Fibroblast of upper back skin (primary cell): ENCODE measurements around the gene NIT1.
"Not testable (repeated sequence)": the region's sequence is repeated elsewhere in the genome, so short reads cannot be mapped to it uniquely, and the experiment has no call there.

Experiments
- DNase-seq: peaks from one replicate; pipeline ENCODE4 v3.0.0-alpha.2; 2013

The NIT1 gene

GRCh38 chr1:161115132-161115711 lies 2.7 kb upstream of the NIT1 start:
- peak; percentile 90 for DNase-seq

GRCh38 chr1:161115961-161116360 lies 1.9 kb upstream of the NIT1 start:
- not testable (repeated sequence) for DNase-seq

- peak; percentile 73 for DNase-seq
Measured at GRCh38 chr1:161119092-161119903, 1.4 kb downstream of the NIT1 start.

- no peak for DNase-seq
Measured at GRCh38 chr1:161121042-161121650, 3.2 kb downstream of the NIT1 start.

GRCh38 chr1:161121834-161122233 lies 3.9 kb downstream of the NIT1 start:
- DNase-seq: no peak

- DNase-seq: no peak
Measured at GRCh38 chr1:161122967-161123366, 5.1 kb downstream of the NIT1 start.

- DNase-seq: no peak
Measured at GRCh38 chr1:161127649-161128048, 9.7 kb downstream of the NIT1 start.

GRCh38 chr1:161128591-161129420 lies 10.9 kb downstream of the NIT1 start:
- DNase-seq: no peak

- DNase-seq: no peak
Measured at GRCh38 chr1:161130266-161130665, 12.4 kb downstream of the NIT1 start.

- no peak for DNase-seq
Measured at GRCh38 chr1:161131523-161132409, 13.9 kb downstream of the NIT1 start.

- peak; percentile 98 for DNase-seq
Measured at GRCh38 chr1:161132410-161133219, 14.7 kb downstream of the NIT1 start, which contains the start of gene DEDD. Gene DEDD (minus strand): TSS chr1:161132667. CDS start chr1:161124462, 8,205 bp downstream.

GRCh38 chr1:161133220-161133740 lies 15.4 kb downstream of the NIT1 start:
- DNase-seq: no peak

- no peak for DNase-seq
Measured at GRCh38 chr1:161137881-161138280, 20.0 kb downstream of the NIT1 start.

GRCh38 chr1:161138431-161138830 lies 20.5 kb downstream of the NIT1 start:
- DNase-seq: no peak

- peak; percentile 45 for DNase-seq
Measured at GRCh38 chr1:161139766-161140165, 21.9 kb downstream of the NIT1 start.

GRCh38 chr1:161140755-161141400 lies 23.0 kb downstream of the NIT1 start:
- DNase-seq: no peak

- no peak for DNase-seq
Measured at GRCh38 chr1:161145832-161146231, 27.9 kb downstream of the NIT1 start.

- no peak for DNase-seq
Measured at GRCh38 chr1:161153176-161153575, 35.3 kb downstream of the NIT1 start.

- peak; percentile 88 for DNase-seq
Measured at GRCh38 chr1:161153682-161154337, 35.9 kb downstream of the NIT1 start, which contains the start of gene UFC1. Gene UFC1 (plus strand): TSS chr1:161153978. CDS start chr1:161153998, 20 bp downstream.

GRCh38 chr1:161157867-161158266 lies 40.0 kb downstream of the NIT1 start:
- DNase-seq: no peak
